Measurements from ENCODE around the gene TRIOBP. TPM values are rescaled to one million over a fixed set of nuclear protein-coding genes. Genes with fewer than 3 reads are reported as not detected.

Gene TRIOBP
- total and polyA plus RNA-seq, 8 donors, result 57.4 to 84.9 (median 71.4) TPM

DNA sequence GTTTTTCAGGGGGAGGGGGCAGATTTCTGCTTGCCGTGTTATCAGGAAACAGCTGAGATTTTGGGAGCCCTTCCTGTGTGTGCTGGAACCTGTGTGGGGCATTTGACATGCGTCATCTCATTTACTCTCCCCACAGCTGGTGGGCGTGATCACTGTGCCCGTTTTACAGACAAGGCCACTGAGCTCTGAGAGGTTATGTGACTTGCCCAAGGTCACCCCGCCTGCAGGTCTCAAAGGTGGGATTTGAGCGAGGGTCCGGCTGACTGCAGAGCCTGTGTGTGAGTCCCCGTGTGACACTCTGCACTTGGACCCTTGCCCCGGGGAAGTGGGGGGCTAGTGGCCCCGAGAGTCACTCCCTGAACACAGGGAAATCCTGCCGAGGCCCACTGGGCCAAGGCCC is 62.4 kb downstream of the TRIOBP start:
- TF ChIP-seq, protein P1, sequence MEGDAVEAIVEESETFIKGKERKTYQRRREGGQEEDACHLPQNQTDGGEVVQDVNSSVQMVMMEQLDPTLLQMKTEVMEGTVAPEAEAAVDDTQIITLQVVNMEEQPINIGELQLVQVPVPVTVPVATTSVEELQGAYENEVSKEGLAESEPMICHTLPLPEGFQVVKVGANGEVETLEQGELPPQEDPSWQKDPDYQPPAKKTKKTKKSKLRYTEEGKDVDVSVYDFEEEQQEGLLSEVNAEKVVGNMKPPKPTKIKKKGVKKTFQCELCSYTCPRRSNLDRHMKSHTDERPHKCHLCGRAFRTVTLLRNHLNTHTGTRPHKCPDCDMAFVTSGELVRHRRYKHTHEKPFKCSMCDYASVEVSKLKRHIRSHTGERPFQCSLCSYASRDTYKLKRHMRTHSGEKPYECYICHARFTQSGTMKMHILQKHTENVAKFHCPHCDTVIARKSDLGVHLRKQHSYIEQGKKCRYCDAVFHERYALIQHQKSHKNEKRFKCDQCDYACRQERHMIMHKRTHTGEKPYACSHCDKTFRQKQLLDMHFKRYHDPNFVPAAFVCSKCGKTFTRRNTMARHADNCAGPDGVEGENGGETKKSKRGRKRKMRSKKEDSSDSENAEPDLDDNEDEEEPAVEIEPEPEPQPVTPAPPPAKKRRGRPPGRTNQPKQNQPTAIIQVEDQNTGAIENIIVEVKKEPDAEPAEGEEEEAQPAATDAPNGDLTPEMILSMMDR (IDR thresholded peaks at IDR 0.05), result no peak
- peaks cover 0 to 20% of the 10 kb centered on the region in 2 donors for H3K4me1 ChIP-seq
- ATAC-seq (no peak), DNase-seq (no peak)
- no peak overlapping the region for H3K27ac ChIP-seq
- intact Hi-C loops (cut with DNase I), result no loop called here
- H3K36me3 ChIP-seq, result peaks cover 3 to 100% of the 10 kb centered on the region in 2 donors
- no peak overlapping the region for H3K4me3 ChIP-seq
- H3K27me3 ChIP-seq, result no peaks in the 10 kb centered on the region
- H3K9me3 ChIP-seq, result no peaks in the 10 kb centered on the region

DNA sequence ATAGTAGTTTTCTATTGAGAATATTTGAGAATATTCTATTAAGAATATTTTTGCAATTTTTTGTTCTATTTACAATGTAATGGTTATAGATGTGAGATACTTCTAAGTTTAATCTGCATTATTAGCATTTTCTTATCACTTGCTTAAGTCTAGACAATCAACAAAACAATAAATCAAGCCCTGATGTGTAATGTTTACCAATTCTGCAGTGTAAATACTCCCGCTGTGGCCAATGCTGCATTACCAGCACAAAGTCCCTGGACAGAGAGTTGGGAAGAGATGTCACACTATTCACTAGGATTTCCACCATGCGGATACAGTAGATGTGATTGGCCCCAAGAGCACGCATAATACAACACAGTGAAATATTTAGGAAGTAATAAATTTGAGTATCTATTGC is 63.3 kb downstream of the TRIOBP start:
- ATAC-seq (no peak), DNase-seq (no peak)
- no peaks in the 10 kb centered on the region for H3K9me3 ChIP-seq
- peaks cover 0 to 13% of the 10 kb centered on the region in 2 donors for H3K4me1 ChIP-seq
- TF ChIP-seq, protein P1 (IDR thresholded peaks at IDR 0.05), result no peak
- no peak overlapping the region for H3K27ac ChIP-seq
- peaks cover 3 to 99% of the 10 kb centered on the region in 2 donors for H3K36me3 ChIP-seq
- no peak overlapping the region for H3K4me3 ChIP-seq
- H3K27me3 ChIP-seq, result no peaks in the 10 kb centered on the region
- intact Hi-C loops (cut with DNase I), result no loop called here

DNA sequence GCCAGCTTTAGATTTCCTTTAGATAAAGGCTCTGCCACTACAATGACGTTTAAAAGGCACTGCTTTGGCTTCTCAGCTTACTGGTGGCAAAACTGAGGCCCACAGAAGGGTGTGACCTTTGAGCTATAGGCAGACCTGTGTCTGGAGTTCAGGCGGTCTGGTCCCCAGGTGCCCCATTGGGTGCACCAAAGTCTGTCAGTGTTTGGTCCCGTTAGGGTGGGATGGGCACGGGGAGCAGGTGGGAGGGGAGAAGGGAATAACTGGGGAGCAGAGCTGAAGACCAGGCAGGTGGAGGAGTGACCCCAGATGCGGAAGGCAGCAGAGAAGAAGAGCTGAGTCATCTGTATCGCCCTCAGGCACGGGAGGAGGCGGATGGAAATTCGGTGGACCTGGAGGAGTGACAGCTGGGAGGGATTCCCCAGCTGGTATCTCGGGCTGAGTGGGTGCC is 65.6 kb downstream of the TRIOBP start:
- Histone ChIP-seq H3K4me1 (peaks cover 0 to 13% of the 10 kb centered on the region in 2 donors), H3K4me3 (no peak overlapping the region), H3K36me3 (peaks cover 3 to 99% of the 10 kb centered on the region in 2 donors), H3K9me3 (no peaks in the 10 kb centered on the region), H3K27ac (no peak overlapping the region), H3K27me3 (no peaks in the 10 kb centered on the region)
- TF ChIP-seq, protein P1 (IDR thresholded peaks at IDR 0.05), result no peak
- ATAC-seq (no peak), DNase-seq (no peak)
- intact Hi-C loops (cut with DNase I), result no loop called here

DNA sequence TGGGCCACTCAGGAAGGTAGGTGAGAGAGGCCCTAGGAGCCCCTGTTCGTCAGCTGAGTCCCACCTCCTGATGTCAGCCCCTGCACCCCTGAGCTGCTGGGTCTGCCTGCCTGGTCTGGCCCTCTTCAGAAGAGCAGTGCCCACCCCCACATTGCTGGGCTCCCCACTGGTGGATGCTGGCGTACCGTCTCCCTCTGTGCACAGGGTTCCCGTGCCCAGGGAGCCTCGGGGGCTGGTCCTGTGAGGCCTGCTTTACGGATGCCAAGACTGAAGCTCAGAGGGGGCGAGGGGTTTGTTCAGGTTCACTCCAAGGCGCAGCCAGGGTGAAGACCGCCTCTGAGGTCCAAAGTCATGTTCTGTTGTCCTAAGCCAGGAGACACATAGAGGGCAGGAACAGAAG is 66.2 kb downstream of the TRIOBP start:
- no peak overlapping the region for H3K27ac ChIP-seq
- TF ChIP-seq, protein P1 (IDR thresholded peaks at IDR 0.05), result no peak
- no peak overlapping the region for H3K4me3 ChIP-seq
- H3K36me3 ChIP-seq, result peaks cover 0 to 99% of the 10 kb centered on the region in 2 donors
- no peaks in the 10 kb centered on the region for H3K9me3 ChIP-seq
- ATAC-seq (no peak), DNase-seq (peak in 1 of 4 donors; percentile 58)
- H3K4me1 ChIP-seq, result peaks cover 0 to 10% of the 10 kb centered on the region in 2 donors
- H3K27me3 ChIP-seq, result no peaks in the 10 kb centered on the region
- intact Hi-C loops (cut with DNase I), result no loop called here

DNA sequence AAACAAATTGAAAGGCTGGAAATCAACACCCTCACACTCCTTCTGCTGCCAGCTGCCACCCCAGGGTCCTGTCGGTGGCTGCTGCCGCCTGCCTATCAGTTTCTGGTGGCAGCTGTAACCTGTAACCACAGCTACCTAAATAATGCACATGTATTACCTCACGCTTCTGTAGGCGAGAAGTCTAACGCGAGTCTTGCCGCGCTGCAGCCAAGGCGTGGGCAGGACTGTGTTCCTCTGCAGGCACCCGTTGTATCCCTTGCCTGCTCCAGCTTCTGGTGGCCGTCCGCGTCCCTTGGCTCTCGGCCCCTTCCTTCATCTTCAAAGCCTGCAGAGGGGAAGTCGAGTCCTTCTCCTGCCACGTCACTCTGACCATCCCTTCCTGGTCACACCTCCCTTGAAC is 66.8 kb downstream of the TRIOBP start:
- no peak for ATAC-seq
- Histone ChIP-seq H3K9me3 (no peaks in the 10 kb centered on the region), H3K27me3 (no peaks in the 10 kb centered on the region), H3K4me3 (no peak overlapping the region), H3K27ac (no peak overlapping the region), H3K4me1 (peaks cover 0 to 4% of the 10 kb centered on the region in 2 donors), H3K36me3 (peaks cover 0 to 99% of the 10 kb centered on the region in 2 donors)
- TF ChIP-seq, protein P1 (IDR thresholded peaks at IDR 0.05), result no peak
- intact Hi-C loops (cut with DNase I), result no loop called here
- peak in 1 of 4 donors; percentile 54 for DNase-seq
